GM12878 (cell line): ENCODE measurements around the gene CDH7. TPM values are rescaled to one million over a fixed set of nuclear protein-coding genes. Genes with fewer than 3 reads are reported as not detected.

Experiments
- ATAC-seq: fragments of 200-7000 bp; cut with Tn5 transposase; 3 replicates; pipeline ENCODE4 v1.9.1; 2020; ENCODE audit warnings: mild to moderate bottlenecking, moderate library complexity
- BruUV-seq: library from RNA; stranded (reverse); fragments of 400-500 nt; replicated peaks from 2 replicates; lab custom pipeline; 2021; lab: Mats Ljungman, UMichigan
- CTCF ChIA-PET: fragments of 300-600 bp; sonication (Branson Sonifier 250); formaldehyde crosslinking; extraction: SDS; loops from one replicate; lab custom pipeline; 2021; ENCODE audit warnings: inconsistent platforms; lab: Yijun Ruan, JAX
- POLR2A ChIA-PET: fragments of 350-600 bp; formaldehyde crosslinking; extraction: SDS; loops from one replicate; lab custom pipeline; 2021; ENCODE audit warnings: inconsistent platforms; lab: Charles Lee
- RAD21 ChIA-PET: fragments of 300-600 bp; sonication (Branson Sonifier 250); formaldehyde crosslinking; loops from one replicate; lab custom pipeline; 2023; ENCODE audit warnings: antibody characterized with exemption; ENCODE audit not compliant: unreplicated experiment; lab: Charles Lee
- SMC1A ChIA-PET: fragments of 300-600 bp; sonication (Branson Sonifier 250); formaldehyde crosslinking; loops from one replicate; lab custom pipeline; 2023; ENCODE audit not compliant: unreplicated experiment, uncharacterized antibody; lab: Charles Lee
- DNase-seq: peaks from one replicate; pipeline ENCODE4 v3.0.0-alpha.2; 2011; ENCODE audit warnings: low read depth, low spot score
- FAIRE-seq: peaks from 3 replicates; lab custom pipeline; 2011; peaks lifted over from hg19 to GRCh38; lab: Jason Lieb, UNC
- H2AFZ ChIP-seq: 2 replicates; pipeline ENCODE4 v1.6.0; 2011; ENCODE audit warnings: low read depth, low read length, control low read depth; ENCODE audit not compliant: control insufficient read depth
- H3K27ac ChIP-seq: 2 replicates; pipeline ENCODE4 v1.5.1; 2011; ENCODE audit warnings: control low read depth; ENCODE audit not compliant: control insufficient read depth, insufficient read depth
- H3K27me3 ChIP-seq, 2 experiments: replicated peaks in 1 of 2; 2 replicates each; pipeline versions ENCODE4 v1.6.0 to v1.6.1; 2011; ENCODE audit warnings: low read length in 1 of 2; ENCODE audit not compliant: control insufficient read depth in 2 of 2, insufficient read depth in 2 of 2
- H3K36me3 ChIP-seq, 2 experiments: 2 replicates each; pipeline ENCODE4 v1.5.1; 2011; ENCODE audit warnings: low read length in 1 of 2; ENCODE audit not compliant: control insufficient read depth in 2 of 2, insufficient read depth in 2 of 2
- H3K4me1 ChIP-seq: 2 replicates; pipeline ENCODE4 v1.6.1; 2011; ENCODE audit warnings: mild to moderate bottlenecking, low read length, moderate library complexity, mixed read lengths; ENCODE audit not compliant: control insufficient read depth, insufficient read depth
- H3K4me2 ChIP-seq: 2 replicates; pipeline ENCODE4 v1.6.0; 2011; ENCODE audit warnings: control low read depth; ENCODE audit not compliant: control insufficient read depth, insufficient read depth
- H3K4me3 ChIP-seq: fragments of 200-600 bp; sonication (generic); 2 replicates; pipeline ENCODE4 v1.5.1; 2016
- H3K79me2 ChIP-seq: 2 replicates; pipeline ENCODE4 v1.6.0; 2011; ENCODE audit warnings: low read length; ENCODE audit not compliant: control insufficient read depth, insufficient read depth
- H3K9ac ChIP-seq: 2 replicates; pipeline ENCODE4 v1.8.0; 2011; ENCODE audit warnings: low read length, control low read depth, mixed read lengths; ENCODE audit not compliant: control insufficient read depth, insufficient read depth
- H3K9me3 ChIP-seq: replicated peaks from 3 replicates; pipeline ENCODE4 v1.5.1; 2011; ENCODE audit warnings: mild to moderate bottlenecking, low read length; ENCODE audit not compliant: control insufficient read depth, insufficient read depth
- H4K20me1 ChIP-seq: 2 replicates; pipeline ENCODE4 v1.6.0; 2011; ENCODE audit not compliant: control insufficient read depth, insufficient read depth
- ASH2L ChIP-seq: fragments of 300-600, 200-600 bp; sonication (generic); IDR thresholded peaks from 2 replicates; pipeline ENCODE4 v1.6.1; 2017; ENCODE audit warnings: low read depth, mild to moderate bottlenecking, borderline replicate concordance
- CBX5 ChIP-seq: sonication (generic); IDR thresholded peaks from 2 replicates; pipeline ENCODE4 v1.6.1; 2016; ENCODE audit warnings: low read depth, moderate library complexity, mild to moderate bottlenecking, inconsistent platforms
- E2F8 ChIP-seq: fragments of 450-650 bp; IDR thresholded peaks from 2 replicates; pipeline ENCODE4 v1.6.1; 2018; ENCODE audit warnings: mild to moderate bottlenecking, low read depth, moderate library complexity; ENCODE audit not compliant: partially characterized antibody
- EZH2 ChIP-seq: IDR thresholded peaks from 2 replicates; pipeline ENCODE4 v1.6.1; 2012; ENCODE audit warnings: low read depth, mild to moderate bottlenecking, control low read depth, inconsistent platforms, low read length, borderline replicate concordance; ENCODE audit not compliant: control insufficient read depth
- NKRF ChIP-seq: fragments of 450-650 bp; conservative IDR thresholded peaks from 2 replicates; pipeline ENCODE4 v1.6.1; 2017; ENCODE audit warnings: mild to moderate bottlenecking, moderate library complexity
- RBBP5 ChIP-seq: fragments of 200-600 bp; sonication (generic); conservative IDR thresholded peaks from 2 replicates; pipeline ENCODE4 v1.6.1; 2016
- RFX5 ChIP-seq: IDR thresholded peaks from 2 replicates; pipeline ENCODE4 v1.6.1; 2011; ENCODE audit warnings: low read depth, low read length, improper control_type of control experiment
- YY1 ChIP-seq: IDR thresholded peaks from 2 replicates; pipeline ENCODE4 v1.6.1; 2011; ENCODE audit warnings: low read depth, mild to moderate bottlenecking, low read length
- ZNF274 ChIP-seq: IDR thresholded peaks from one replicate; pipeline ENCODE4 v1.8.0; 2011; ENCODE audit not compliant: insufficient read length, insufficient read depth
- WGBS: methylation state at CpG from one replicate; pipeline ENCODE4 v1.1.6; 2016; ENCODE audit warnings: low lambda C conversion rate; ENCODE audit not compliant: insufficient replicate concordance, insufficient coverage; ENCODE audit errors: missing lambda C conversion rate; 5-methylcytosine and 5-hydroxymethylcytosine counted together
- in situ Hi-C: fragments of 300-500 bp; cut with MboI; formaldehyde crosslinking; loops from 9 replicates; pipeline ENCODE4 v1.14.3; 2018; ENCODE audit warnings: mixed read lengths
- intact Hi-C: fragments of 100-400 bp; cut with micrococcal nuclease; formaldehyde crosslinking; loops from one replicate; pipeline ENCODE4 v1.14.2; 2022; ENCODE audit not compliant: unreplicated experiment
- polyA plus RNA-seq, 11 experiments: library from polyadenylated mRNA; depleted of rRNA in 4 of 11; unstranded in 6 of 11; stranded (reverse) in 5 of 11; fragments of >200 nt; fragmentation: Nextera tagmentation in 4 of 11; fragmentation: Illumina TruSeq in 1 of 11; extraction: Ambion mirVana in 4 of 11; extraction: Trizol in 1 of 11; gene quantifications; 1 replicate in 1 of 11; 2 replicates in 10 of 11; pipeline versions ENCODE4 v1.2.1 to v1.2.3, GENCODE V29; 2011 to 2016; ENCODE audit warnings: inconsistent platforms in 2 of 11, missing spikeins in 2 of 11, low read depth in 1 of 11
- total RNA-seq, 4 experiments: library from RNA; depleted of rRNA in 3 of 4; stranded (reverse); fragments of >200 nt in 3 of 4; fragmentation: Illumina TruSeq in 1 of 4; extraction: Trizol in 1 of 4; gene quantifications; 2 replicates each; pipeline versions ENCODE4 v1.2.1 to v1.2.3, GENCODE V29; 2013 to 2021
- TF ChIP-seq, protein P1 (sequence below): IDR thresholded peaks from 2 replicates; pipeline ENCODE4 v1.6.1; 2011; ENCODE audit warnings: borderline replicate concordance, low read depth, mild to moderate bottlenecking, moderate library complexity, low read length; ENCODE audit not compliant: insufficient read depth, poor library complexity, severe bottlenecking
- TF ChIP-seq, protein P2 (sequence below): IDR thresholded peaks from 2 replicates; pipeline ENCODE4 v1.6.1; 2012; ENCODE audit warnings: low read depth, low read length, improper control_type of control experiment
- TF ChIP-seq, protein P3 (sequence below): IDR thresholded peaks from 2 replicates; pipeline ENCODE4 v1.6.1; 2012; ENCODE audit warnings: mild to moderate bottlenecking, low read depth, low read length

CDH7 gene
- total and polyA plus RNA-seq, 10 of the 15 experiments (the other 5 are each of a cell fraction or from before 2014, with no cell fraction given), result 0.03 TPM; not detected in 9

GRCh38 chr18:65924904-65925303 lies 174.1 kb downstream of the CDH7 start (continued):
- TF ChIP-seq RFX5, result no peak
- TF ChIP-seq CBX5, result no peak
- TF ChIP-seq RBBP5, result no peak
- no peak for TF ChIP-seq E2F8

- Histone ChIP-seq H2AFZ (no peak overlapping the region), H3K36me3 (no peaks in the 10 kb centered on the region), H3K27ac (no peak overlapping the region), H3K79me2 (no peaks in the 10 kb centered on the region), H3K9me3 (no peaks in the 10 kb centered on the region), H3K27me3 (no peaks in the 10 kb centered on the region), H3K4me3 (no peak overlapping the region), H4K20me1 (no peaks in the 10 kb centered on the region), H3K9ac (no peak overlapping the region), H3K4me2 (no peak overlapping the region), H3K4me1 (no peaks in the 10 kb centered on the region)
- ATAC-seq, result no peak
- RAD21 ChIA-PET, result no interaction called here
- SMC1A ChIA-PET, result no interaction called here
- POLR2A ChIA-PET, result no interaction called here
- CTCF ChIA-PET, result interaction anchor here (0.6 kb wide), 1 partner anchor 183 kb away, joined by 3 read pairs; no protein-coding TSS in a partner anchor
- 0% methylated on average over 2 of the region's 2 CpGs for WGBS
- intact Hi-C loops (loop anchor here (10.0 kb wide), 1 partner anchor 680 kb away; no protein-coding TSS in a partner anchor), in situ Hi-C loops (no loop called here)
- BruUV-seq, result no TSS peak
- FAIRE-seq, result no peak
- DNase-seq, result no peak
- no peak for TF ChIP-seq YY1
- TF ChIP-seq, protein P1, sequence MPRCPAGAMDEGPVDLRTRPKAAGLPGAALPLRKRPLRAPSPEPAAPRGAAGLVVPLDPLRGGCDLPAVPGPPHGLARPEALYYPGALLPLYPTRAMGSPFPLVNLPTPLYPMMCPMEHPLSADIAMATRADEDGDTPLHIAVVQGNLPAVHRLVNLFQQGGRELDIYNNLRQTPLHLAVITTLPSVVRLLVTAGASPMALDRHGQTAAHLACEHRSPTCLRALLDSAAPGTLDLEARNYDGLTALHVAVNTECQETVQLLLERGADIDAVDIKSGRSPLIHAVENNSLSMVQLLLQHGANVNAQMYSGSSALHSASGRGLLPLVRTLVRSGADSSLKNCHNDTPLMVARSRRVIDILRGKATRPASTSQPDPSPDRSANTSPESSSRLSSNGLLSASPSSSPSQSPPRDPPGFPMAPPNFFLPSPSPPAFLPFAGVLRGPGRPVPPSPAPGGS, result no peak
- TF ChIP-seq, protein P2, sequence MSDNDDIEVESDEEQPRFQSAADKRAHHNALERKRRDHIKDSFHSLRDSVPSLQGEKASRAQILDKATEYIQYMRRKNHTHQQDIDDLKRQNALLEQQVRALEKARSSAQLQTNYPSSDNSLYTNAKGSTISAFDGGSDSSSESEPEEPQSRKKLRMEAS, result no peak
- TF ChIP-seq ASH2L, result no peak
- TF ChIP-seq NKRF, result no peak
- no peak for TF ChIP-seq EZH2
- TF ChIP-seq ZNF274, result no peak
- TF ChIP-seq, protein P3, sequence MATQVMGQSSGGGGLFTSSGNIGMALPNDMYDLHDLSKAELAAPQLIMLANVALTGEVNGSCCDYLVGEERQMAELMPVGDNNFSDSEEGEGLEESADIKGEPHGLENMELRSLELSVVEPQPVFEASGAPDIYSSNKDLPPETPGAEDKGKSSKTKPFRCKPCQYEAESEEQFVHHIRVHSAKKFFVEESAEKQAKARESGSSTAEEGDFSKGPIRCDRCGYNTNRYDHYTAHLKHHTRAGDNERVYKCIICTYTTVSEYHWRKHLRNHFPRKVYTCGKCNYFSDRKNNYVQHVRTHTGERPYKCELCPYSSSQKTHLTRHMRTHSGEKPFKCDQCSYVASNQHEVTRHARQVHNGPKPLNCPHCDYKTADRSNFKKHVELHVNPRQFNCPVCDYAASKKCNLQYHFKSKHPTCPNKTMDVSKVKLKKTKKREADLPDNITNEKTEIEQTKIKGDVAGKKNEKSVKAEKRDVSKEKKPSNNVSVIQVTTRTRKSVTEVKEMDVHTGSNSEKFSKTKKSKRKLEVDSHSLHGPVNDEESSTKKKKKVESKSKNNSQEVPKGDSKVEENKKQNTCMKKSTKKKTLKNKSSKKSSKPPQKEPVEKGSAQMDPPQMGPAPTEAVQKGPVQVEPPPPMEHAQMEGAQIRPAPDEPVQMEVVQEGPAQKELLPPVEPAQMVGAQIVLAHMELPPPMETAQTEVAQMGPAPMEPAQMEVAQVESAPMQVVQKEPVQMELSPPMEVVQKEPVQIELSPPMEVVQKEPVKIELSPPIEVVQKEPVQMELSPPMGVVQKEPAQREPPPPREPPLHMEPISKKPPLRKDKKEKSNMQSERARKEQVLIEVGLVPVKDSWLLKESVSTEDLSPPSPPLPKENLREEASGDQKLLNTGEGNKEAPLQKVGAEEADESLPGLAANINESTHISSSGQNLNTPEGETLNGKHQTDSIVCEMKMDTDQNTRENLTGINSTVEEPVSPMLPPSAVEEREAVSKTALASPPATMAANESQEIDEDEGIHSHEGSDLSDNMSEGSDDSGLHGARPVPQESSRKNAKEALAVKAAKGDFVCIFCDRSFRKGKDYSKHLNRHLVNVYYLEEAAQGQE, result no peak
Measured at GRCh38 chr18:65934874-65935273, 184.1 kb downstream of the CDH7 start.
